HUES6 (cell line): ENCODE results near the gene TNNC1.
A peak's percentile ranks its signal among the peaks of the same experiment; 100 is the strongest.

Experiments
- H3K27ac ChIP-seq: 2 replicates; pipeline ENCODE4 v1.7.0; 2013; ENCODE audit warnings: low read depth, mild to moderate bottlenecking, low read length, inconsistent platforms
- H3K27me3 ChIP-seq: 2 replicates; pipeline ENCODE4 v1.6.1; 2013; ENCODE audit warnings: low read length; ENCODE audit not compliant: control insufficient read depth, insufficient read depth
- H3K36me3 ChIP-seq: 2 replicates; pipeline ENCODE4 v1.6.1; 2013; ENCODE audit warnings: low read length; ENCODE audit not compliant: control insufficient read depth, insufficient read depth
- H3K4me1 ChIP-seq: 2 replicates; pipeline ENCODE4 v1.6.1; 2013; ENCODE audit warnings: low read length; ENCODE audit not compliant: control insufficient read depth, insufficient read depth
- H3K4me3 ChIP-seq: 2 replicates; pipeline ENCODE4 v1.5.1; 2013; ENCODE audit warnings: low read depth, low read length
- H3K9ac ChIP-seq: one replicate; pipeline ENCODE4 v1.6.1; 2013; ENCODE audit warnings: mild to moderate bottlenecking, low read length
- H3K9me3 ChIP-seq: 2 replicates; pipeline ENCODE4 v1.6.1; 2013; ENCODE audit warnings: low read depth, low read length; ENCODE audit not compliant: control insufficient read depth, insufficient read depth

The TNNC1 gene

DNA sequence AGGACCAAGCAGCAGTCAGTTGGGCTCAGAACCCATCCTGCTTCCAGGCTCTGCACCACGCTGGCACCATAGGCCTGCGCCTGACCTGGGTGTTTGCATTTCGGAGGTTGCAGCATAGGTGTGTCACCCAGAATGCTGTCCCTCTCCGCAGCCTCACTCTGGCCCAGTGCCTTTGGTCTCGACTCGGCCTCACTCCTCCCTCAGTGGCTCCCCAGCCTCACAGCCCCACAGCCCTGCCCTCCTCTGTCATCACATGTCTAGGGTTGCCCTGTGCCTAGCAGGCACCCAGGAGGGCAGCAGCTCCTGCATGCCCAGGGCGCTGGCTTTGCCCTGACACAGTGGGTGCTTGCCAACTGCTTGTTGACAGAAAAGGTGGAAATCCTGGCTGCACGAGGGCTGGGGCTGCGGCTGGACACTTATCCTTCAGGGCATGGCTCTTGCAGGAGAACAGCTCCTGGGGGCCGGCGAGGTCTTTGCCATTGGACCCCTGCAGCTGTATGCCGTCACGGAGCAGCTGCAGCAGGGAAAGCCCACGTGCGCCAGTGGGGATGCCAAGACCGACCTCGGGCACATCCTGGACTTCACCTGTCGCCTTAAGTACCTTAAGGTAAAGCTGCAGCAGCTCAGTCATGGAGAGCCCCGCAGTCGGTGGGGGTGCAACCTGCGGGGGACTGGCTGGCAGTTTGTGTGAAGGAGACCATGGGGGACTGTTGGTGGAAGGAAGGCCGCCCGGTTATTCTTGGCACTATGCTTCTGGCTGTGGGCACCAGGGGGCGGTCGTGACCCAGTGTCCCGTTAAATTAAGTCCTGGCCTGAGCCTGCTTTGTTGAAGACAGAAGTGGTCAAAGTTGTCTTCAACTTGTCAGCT is 17.8 kb upstream of the TNNC1 start:
- Histone ChIP-seq H3K4me1 (no peaks in the 10 kb centered on the region; the same call in 1 of the 2 replicates), H3K27ac (no peak overlapping the region), H3K36me3 (peaks cover 76% of the 10 kb centered on the region), H3K9me3 (no peaks in the 10 kb centered on the region), H3K9ac (no peak overlapping the region), H3K4me3 (no peak overlapping the region), H3K27me3 (no peaks in the 10 kb centered on the region)

DNA sequence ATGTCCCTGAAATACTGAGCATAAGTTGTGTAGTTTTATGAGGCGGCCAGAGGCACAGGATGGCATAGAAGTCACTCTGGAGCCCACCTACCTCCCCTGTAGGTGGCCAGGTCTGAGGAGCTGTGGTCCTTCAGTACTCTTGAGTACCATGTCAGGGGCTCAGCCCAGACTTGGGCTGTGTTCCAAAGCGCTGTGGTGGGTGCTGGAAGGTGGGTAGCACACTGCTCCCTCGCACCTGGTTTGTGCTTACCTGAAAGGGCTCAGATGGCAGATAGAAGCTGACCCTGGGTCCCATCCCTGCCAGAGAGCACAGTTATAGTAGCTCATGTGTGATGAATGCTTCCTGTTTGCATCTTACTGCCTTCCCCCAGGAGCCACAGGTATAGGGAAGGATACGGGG is 17.1 kb upstream of the TNNC1 start:
- Histone ChIP-seq H3K9ac (no peak overlapping the region), H3K27ac (no peak overlapping the region), H3K9me3 (no peaks in the 10 kb centered on the region), H3K36me3 (peaks cover 75% of the 10 kb centered on the region), H3K4me1 (no peaks in the 10 kb centered on the region; the same call in 1 of the 2 replicates), H3K4me3 (no peak overlapping the region), H3K27me3 (no peaks in the 10 kb centered on the region)

DNA sequence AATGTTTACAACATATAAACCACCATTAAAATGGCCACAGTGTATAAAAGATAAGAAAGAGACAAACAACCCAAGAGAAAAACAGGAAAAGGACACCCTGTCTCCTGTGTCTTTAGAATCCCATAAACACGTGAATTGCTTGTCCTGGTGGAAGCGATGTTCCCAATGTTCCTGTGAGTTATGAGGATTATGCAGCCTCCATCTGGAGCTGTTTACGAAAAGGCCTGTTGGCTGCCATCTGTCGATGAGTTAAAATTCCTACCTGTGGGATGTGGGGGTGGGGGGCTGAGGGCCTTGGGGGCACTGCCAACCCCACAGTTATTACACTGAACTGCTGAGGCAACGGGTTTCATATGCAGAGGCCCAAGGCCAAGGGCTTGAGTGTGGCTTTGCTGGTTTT is 15.2 kb upstream of the TNNC1 start:
- H3K27me3 ChIP-seq, result no peaks in the 10 kb centered on the region
- no peaks in the 10 kb centered on the region for H3K9me3 ChIP-seq
- peaks cover 69% of the 10 kb centered on the region for H3K36me3 ChIP-seq
- H3K9ac ChIP-seq, result no peak overlapping the region
- H3K4me1 ChIP-seq, result no peaks in the 10 kb centered on the region; the same call in 1 of the 2 replicates
- H3K4me3 ChIP-seq, result no peak overlapping the region
- H3K27ac ChIP-seq, result no peak overlapping the region

DNA sequence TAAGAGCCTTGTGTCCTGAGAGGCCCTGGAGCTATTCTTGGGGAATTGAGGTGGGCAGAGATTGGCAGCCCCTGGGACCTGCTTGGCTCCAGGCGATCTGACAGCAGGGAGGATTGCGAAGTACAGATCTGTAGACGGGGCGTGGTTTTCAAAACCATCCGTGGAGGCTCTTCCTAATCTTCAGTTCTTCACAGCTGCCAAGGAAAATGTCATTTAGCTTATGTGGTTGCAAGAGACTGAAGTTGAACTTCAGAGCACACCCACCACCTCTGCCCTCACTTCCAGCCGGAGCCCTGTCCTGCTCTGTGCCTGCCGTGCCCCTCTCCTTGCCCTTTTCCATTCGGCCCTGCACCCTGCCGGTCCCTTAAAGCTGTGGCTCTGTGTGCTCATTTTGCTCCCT is 14.5 kb upstream of the TNNC1 start:
- Histone ChIP-seq H3K9me3 (no peaks in the 10 kb centered on the region), H3K27ac (no peak overlapping the region), H3K4me3 (no peak overlapping the region), H3K27me3 (no peaks in the 10 kb centered on the region), H3K9ac (no peak overlapping the region), H3K4me1 (no peaks in the 10 kb centered on the region; the same call in 1 of the 2 replicates), H3K36me3 (peaks cover 64% of the 10 kb centered on the region)

GRCh38 chr3:52463416-52463815 is 9.6 kb upstream of the TNNC1 start:
- H3K4me3 ChIP-seq, result no peak overlapping the region
- H3K27ac ChIP-seq, result no peak overlapping the region
- H3K9ac ChIP-seq, result no peak overlapping the region
- peaks cover 68% of the 10 kb centered on the region for H3K36me3 ChIP-seq
- H3K27me3 ChIP-seq, result no peaks in the 10 kb centered on the region
- H3K4me1 ChIP-seq, result no peaks in the 10 kb centered on the region; the same call in 1 of the 2 replicates
- H3K9me3 ChIP-seq, result no peaks in the 10 kb centered on the region

GRCh38 chr3:52461874-52462273 is 8.0 kb upstream of the TNNC1 start:
- Histone ChIP-seq H3K9me3 (no peaks in the 10 kb centered on the region), H3K27me3 (no peaks in the 10 kb centered on the region), H3K36me3 (peaks cover 69% of the 10 kb centered on the region), H3K4me1 (peaks cover 4% of the 10 kb centered on the region), H3K9ac (no peak overlapping the region), H3K4me3 (no peak overlapping the region), H3K27ac (no peak overlapping the region)

DNA sequence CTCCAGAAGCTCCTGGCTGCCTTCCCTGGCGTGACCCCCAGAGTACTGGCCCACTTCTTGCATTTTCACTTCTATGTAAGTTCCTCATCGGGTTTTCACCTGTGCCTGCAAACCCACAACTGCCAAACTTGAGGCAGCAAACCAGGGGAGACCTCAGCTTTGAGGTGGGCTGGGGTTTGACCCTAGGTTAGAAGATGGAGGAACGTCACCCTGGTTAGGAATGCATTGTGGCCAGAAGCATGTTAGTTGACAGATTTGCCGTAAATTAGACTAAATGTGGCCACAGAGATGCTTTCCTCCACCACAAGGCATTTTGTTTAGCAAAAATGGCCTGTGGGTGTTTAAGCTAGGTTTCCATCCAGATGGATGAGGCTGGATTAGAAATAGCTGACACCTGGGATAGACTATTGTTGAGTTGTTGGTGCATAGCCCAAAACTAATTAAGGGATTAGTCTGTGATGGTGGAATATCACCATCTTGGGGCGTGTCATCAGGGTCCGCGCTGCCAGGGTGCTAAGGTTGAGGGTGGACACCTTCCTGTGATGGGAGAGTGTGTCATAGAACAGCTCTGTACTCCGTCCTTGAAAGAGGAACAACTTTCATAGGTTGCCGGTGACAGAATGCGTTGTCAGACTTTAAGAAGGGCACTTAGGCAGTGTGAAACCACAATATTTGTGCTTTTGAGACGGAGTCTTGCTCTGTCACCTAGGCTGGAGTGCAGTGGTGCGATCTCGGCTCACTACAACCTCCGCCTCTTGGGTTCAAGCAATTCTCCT is 5.1 kb upstream of the TNNC1 start:
- no peaks in the 10 kb centered on the region for H3K27me3 ChIP-seq
- H3K9me3 ChIP-seq, result no peaks in the 10 kb centered on the region
- no peak overlapping the region for H3K4me3 ChIP-seq
- H3K27ac ChIP-seq, result no peak overlapping the region
- H3K9ac ChIP-seq, result no peak overlapping the region
- peaks cover 19% of the 10 kb centered on the region for H3K4me1 ChIP-seq
- H3K36me3 ChIP-seq, result peaks cover 52% of the 10 kb centered on the region

GRCh38 chr3:52458031-52458760 is 4.4 kb upstream of the TNNC1 start:
- peaks cover 48% of the 10 kb centered on the region for H3K36me3 ChIP-seq
- no peak overlapping the region for H3K4me3 ChIP-seq
- no peaks in the 10 kb centered on the region for H3K27me3 ChIP-seq
- H3K4me1 ChIP-seq, result peaks cover 27% of the 10 kb centered on the region
- H3K9ac ChIP-seq, result no peak overlapping the region
- H3K27ac ChIP-seq, result no peak overlapping the region
- no peaks in the 10 kb centered on the region for H3K9me3 ChIP-seq

DNA sequence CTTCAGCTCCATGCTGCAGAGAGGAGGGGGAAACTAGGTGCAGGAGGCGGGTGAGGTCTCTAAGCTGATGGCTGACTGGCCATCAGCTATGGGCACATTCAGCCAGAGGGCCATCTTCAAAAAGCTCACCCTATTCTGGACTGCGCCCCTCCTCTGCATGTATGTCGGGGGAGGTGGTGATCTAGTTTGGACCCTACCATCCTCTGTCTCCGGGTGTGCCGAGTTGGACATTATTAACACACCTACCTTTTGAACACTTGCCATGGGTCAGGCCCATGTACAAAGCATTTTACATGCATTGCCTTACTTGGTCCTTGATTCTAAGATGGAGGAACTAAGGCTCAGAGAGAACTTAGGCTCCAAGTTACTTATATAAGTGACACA is 3.0 kb upstream of the TNNC1 start:
- H3K27me3 ChIP-seq, result no peaks in the 10 kb centered on the region
- H3K9me3 ChIP-seq, result no peaks in the 10 kb centered on the region
- H3K36me3 ChIP-seq, result peaks cover 37% of the 10 kb centered on the region
- H3K9ac ChIP-seq, result peak overlapping the region; percentile 85
- H3K4me3 ChIP-seq, result peak overlapping the region; percentile 75
- H3K27ac ChIP-seq, result no peak overlapping the region
- peaks cover 35% of the 10 kb centered on the region for H3K4me1 ChIP-seq

DNA sequence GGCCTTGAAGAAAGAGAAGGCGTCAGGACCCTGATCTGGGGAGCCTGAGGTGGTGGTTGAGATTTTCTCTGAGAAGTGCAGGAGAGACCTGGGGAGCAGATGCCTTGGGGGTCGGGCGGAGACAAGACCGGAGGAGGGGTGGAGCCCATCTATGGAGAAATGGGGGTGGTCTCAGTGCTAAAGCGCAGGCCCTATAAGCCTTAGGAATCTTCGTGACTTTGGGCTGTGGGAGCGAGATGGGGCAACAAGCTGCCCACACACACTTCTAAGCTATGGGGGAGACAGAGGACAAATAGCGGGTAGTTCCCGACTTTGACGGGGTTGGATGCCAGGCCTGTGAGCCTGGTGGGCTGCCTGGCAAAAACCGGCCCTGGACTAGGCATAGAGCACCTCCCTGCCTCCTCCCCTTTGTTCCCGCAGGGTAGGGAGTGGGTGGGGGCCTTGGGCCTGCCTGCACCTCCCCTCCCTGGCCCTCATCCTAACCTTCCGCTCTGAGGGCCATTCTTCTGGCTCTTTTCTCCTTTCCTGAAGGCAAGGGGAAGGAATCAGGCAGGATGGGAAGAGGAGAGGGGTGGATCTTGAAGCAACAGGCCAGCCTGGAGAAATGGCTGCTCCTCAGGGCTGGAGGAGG is 2.4 kb upstream of the TNNC1 start:
- 0 out of 2 replicates have a peak overlapping the region, but pooled peaks have one; percentile 76 for H3K27ac ChIP-seq
- peaks cover 35% of the 10 kb centered on the region for H3K4me1 ChIP-seq
- H3K9ac ChIP-seq, result peak overlapping the region; percentile 85
- H3K9me3 ChIP-seq, result no peaks in the 10 kb centered on the region
- no peaks in the 10 kb centered on the region for H3K27me3 ChIP-seq
- H3K36me3 ChIP-seq, result peaks cover 36% of the 10 kb centered on the region
- peak overlapping the region; percentile 75 for H3K4me3 ChIP-seq
